Measurements from ENCODE around the gene MLLT3.

DNA sequence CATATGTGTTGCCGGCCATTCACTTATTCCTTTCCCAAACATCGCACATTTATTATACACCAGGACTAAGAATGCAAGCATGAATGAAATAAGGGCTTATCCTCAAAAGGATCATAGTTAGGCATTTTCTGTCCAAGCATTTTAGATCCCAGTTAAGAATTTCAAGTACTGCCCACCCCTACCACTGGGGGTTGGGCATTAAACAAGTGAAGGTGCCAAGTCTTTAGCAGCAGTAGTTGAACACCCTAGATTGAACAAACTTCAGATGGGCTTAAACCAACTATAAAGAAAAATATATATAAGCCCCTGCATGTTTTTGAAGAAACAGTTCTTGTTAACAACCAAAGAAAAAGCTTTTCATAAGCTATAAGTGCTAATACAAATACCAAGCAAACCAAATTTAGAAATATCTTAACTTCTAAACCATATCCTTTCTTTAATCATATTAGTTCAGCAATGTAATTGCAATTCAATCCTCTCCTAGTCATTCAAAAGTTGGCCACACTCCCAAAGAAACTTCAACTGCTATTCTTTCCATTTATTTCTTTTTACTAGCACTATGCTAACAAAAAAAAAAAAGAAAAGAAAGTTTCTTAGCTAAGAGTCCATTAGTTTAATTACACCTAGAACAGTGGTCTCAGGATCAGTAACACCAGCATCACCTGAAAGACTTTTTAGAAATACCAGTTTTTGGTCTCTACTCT is 149.8 kb downstream of the MLLT3 start:
- no peak for TF ChIP-seq POLR2A (IDR thresholded peaks at IDR 0.05; ENCODE audit: low read depth, low read length)
- TF ChIP-seq POLR2AphosphoS5 (IDR thresholded peaks at IDR 0.05; ENCODE audit: low read depth, low read length) = no peak
- TF ChIP-seq TAF1 (IDR thresholded peaks at IDR 0.05; ENCODE audit: borderline replicate concordance, low read depth, low read length) = no peak

Measured in GM12892 (cell line).